GM12892 (cell line): Measurements from ENCODE around the gene TSPAN2.

Source experiments
- POLR2A ChIP-seq: IDR thresholded peaks from 2 replicates; pipeline ENCODE4 v1.6.1; 2011; ENCODE audit warnings: low read depth, low read length, control low read depth
- POLR2AphosphoS5 ChIP-seq: IDR thresholded peaks from 2 replicates; pipeline ENCODE4 v1.6.1; 2011; ENCODE audit warnings: low read depth, low read length, control low read depth

- TF ChIP-seq POLR2A (no peak), POLR2AphosphoS5 (no peak)
These were observed 77.3 kb downstream of the TSPAN2 start for GRCh38 chr1:115012006-115012405.
